ENCODE data around the gene KLF2.
"Not testable (repeated sequence)": the region's sequence is repeated elsewhere in the genome, so short reads cannot be mapped to it uniquely, and the experiment has no call there.

KLF2 gene

GRCh38 chr19:16324384-16325160 is at the start of gene KLF2:
Gene KLF2 (plus strand): TSS chr19:16324826. CDS start chr19:16324924, 98 bp downstream.
- peak; percentile 10 for DNase-seq

GRCh38 chr19:16280306-16280705 is 44.3 kb upstream of the KLF2 start:
- no peak for DNase-seq

GRCh38 chr19:16281743-16282142 is 42.9 kb upstream of the KLF2 start:
- no peak for DNase-seq

- DNase-seq = no peak
Observed at GRCh38 chr19:16283210-16284061, 41.2 kb upstream of the KLF2 start.

DNA sequence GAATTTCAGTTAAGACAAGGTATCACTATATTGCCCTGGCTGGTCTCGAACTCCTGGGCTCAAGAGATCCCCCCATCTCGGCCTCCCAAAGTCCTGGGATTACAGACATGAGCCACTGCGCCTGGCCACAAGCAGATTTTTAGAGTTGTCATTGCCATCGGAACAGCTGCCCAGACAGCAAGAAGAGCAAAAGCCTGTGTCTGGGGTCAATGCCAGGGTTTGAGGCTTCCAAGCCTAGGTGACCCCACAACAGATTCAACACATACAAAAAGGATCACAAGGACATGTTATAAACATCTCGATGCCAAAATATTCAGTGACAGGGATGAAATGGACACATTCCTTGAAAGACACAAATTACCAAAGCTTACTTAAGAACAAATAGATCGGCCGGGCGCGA is 40.1 kb upstream of the KLF2 start:
- no peak for DNase-seq

GRCh38 chr19:16285079-16285478 is 39.5 kb upstream of the KLF2 start:
- not testable (repeated sequence) for DNase-seq

DNA sequence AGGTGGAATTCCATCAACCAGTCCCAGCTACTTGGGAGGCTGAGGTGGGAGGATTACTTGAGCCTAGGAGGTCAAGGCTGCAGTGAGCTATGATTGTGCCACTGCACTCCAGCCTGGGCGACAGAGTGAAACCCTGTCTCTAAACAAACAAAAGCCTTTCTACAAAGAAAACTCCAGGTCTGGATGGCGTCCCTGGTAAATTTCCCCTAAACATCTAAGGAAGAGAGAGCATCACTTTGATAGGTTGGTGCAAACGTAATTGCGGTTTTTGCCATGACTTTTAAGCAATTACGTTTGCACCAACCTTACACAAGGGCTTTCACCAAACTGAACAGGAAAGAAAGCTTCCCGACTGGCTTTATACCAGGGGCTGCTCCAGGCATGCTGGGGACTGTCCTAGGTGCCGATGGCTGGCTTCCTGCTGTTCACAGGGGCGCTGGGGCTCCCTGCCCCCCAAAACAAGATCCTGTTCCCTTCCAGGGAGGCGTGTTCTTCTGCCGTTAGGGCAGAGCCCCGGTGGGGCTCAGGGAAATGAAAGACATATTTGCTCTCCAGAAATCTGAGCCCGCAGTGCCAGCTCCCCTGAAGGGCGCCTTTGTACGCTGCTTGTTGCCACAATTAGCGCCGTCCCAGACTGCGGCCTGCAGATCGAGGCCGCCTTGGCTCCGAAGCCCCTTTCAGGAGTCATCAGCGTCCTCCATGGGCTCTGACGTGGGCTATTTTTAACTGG is 38.7 kb upstream of the KLF2 start:
- no peak for DNase-seq

GRCh38 chr19:16288544-16288943 is 36.1 kb upstream of the KLF2 start:
- no peak for DNase-seq

DNA sequence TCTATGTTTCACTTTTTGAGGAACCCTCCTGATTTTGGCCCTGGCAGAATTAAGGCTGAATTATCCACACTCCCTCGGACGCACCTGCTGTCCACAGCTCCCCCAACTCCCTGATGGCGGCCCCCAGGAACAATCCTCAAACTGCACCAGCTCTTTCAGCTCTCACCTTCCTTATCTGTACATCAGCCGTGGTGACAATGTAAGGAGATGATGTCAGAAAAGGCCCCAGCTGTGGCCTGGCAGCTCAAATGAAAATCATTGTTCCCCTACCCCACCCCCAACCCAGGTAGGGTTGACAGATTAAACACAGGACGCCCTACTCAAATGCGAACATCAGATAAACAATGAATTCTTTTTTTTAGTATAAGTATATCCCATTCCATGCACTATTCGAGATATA is 35.0 kb upstream of the KLF2 start:
- no peak for DNase-seq

GRCh38 chr19:16290692-16291091 is 33.9 kb upstream of the KLF2 start:
- no peak for DNase-seq

DNA sequence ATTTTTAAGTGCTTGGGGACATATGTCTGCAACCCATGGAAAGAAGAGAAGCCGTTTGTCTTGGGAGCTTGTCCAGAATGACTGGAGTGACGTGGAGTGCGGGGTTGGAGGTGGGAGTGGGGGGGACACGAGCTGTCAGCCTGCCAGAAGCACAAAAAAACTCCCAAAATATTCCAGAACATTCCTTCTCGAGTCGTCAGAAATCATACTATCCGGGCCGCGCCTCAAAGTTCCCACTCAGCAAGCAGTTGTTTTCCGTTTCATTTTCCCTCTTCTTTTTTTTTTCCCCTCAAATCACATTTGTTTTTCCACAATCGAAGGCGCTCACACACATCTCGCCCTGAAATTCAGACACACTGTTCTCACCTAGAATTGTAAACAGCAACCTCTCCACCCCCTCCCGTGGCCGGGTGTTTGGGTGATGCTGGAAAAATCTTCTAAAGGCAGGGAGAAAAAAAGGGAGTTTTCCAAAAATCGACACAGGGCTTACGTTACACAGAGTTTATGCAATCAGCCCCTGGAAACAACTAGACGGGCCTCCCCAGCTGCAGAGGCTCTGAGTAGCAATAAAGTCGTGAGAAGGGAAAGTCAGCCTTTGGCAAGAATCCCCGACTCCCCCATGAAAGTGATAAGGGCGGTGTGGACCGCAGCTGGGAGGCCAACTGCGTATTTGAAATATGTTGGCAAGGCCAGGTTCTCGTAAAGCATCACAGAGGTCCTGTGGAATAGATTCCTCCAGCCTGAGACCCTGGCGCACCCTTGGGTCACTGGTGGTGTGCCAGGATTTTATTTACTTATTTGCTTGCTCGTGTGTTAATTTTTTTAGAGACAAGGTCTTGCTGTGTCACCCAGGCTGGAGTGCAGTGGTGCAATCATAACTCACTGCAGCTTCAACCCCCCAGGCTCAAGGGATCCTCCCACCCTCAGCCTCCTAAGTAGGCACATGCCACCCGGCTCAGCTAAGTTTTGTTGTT is 31.2 kb upstream of the KLF2 start:
- DNase-seq = no peak

- no peak for DNase-seq
Observed at GRCh38 chr19:16295057-16295456, 29.6 kb upstream of the KLF2 start.

- no peak for DNase-seq
Observed at GRCh38 chr19:16296713-16297112, 27.9 kb upstream of the KLF2 start.

- no peak for DNase-seq
Observed at GRCh38 chr19:16297575-16298178, 26.9 kb upstream of the KLF2 start.

- no peak for DNase-seq
Observed at GRCh38 chr19:16298334-16298733, 26.3 kb upstream of the KLF2 start.

GRCh38 chr19:16301999-16302694 is 22.5 kb upstream of the KLF2 start:
- no peak for DNase-seq

GRCh38 chr19:16303755-16304154 is 20.9 kb upstream of the KLF2 start:
- no peak for DNase-seq

- not testable (repeated sequence) for DNase-seq
Observed at GRCh38 chr19:16304511-16304910, 20.1 kb upstream of the KLF2 start.

DNA sequence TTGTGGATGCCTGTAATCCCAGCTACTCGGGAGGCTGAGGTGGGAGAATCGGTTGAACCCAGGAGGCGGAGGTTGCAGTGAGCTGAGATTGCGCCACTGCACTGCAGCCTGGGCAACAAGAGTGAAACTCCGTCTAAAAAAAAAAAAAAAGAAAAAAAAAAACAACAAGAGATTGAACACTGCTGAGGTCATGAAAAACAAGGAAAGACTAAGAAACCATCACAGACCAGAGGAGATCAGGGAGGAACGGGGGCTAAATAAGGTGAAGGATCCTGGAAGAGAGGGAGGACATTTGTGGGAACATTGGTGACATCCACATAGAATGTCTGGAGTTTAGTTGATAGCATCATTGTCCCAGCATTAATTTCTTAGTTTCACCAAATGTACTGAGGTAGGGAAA is 19.6 kb upstream of the KLF2 start:
- DNase-seq = not testable (repeated sequence)

DNA sequence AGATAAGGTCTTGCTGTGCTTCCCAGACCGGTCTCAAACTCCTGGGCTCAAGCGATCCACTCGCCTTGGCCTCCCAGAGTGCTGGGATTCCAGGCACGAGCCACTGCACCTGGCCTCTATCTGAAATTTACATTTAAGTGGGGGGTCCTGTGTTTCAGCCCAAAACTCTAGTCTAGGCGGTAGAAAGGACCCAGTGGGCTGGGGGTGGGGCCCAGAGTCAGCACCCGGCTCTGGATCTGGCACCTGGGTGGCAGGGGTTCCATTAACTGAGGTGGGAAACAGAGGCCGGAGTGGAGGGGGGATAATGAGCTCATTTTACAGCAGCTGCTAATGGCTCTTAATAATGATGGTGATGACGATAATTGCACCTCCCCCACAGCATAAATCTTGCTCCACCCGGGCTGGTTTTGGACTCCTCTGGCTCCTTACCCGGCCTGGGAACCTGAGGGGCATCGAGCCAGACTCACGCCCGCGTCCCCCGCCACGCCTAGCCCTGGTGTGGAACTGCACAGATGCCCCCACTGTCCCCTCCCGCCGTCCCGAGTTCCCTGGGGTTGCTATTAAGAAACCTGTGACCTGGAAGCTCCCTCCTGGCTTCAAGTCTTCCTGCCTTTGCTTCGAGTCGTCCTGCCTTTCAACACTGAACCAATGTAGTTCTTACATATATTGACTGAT is 17.8 kb upstream of the KLF2 start:
- no peak for DNase-seq

GRCh38 chr19:16308081-16308480 is 16.5 kb upstream of the KLF2 start:
- DNase-seq = no peak

Data from NCI-H1694 (cell line).